Smooth muscle cell (in vitro differentiated cells): ENCODE results near the gene URB2. TPM values are rescaled to one million over a fixed set of nuclear protein-coding genes. Genes with fewer than 3 reads are reported as not detected.

Source experiments
- DNase-seq: peaks from one replicate; lab custom pipeline; 2025; ENCODE audit not compliant: unreplicated experiment; lab: John Stamatoyannopoulos, UW
- H2AFZ ChIP-seq: fragments of 200-600 bp; sonication (generic); 2 replicates; pipeline ENCODE4 v1.6.0; 2016; ENCODE audit warnings: antibody characterized with exemption, low read depth, mild to moderate bottlenecking
- H3F3A ChIP-seq: fragments of 200-600 bp; sonication (generic); 2 replicates; pipeline ENCODE4 v1.6.0; 2017; ENCODE audit warnings: antibody characterized with exemption, low read depth
- H3K27ac ChIP-seq: fragments of 200-600 bp; sonication (generic); 2 replicates; pipeline ENCODE4 v1.5.1; 2016; ENCODE audit warnings: low read depth, mild to moderate bottlenecking
- H3K27me3 ChIP-seq: fragments of 200-600 bp; sonication (generic); 2 replicates; pipeline ENCODE4 v1.6.1; 2016; ENCODE audit warnings: low read depth, mild to moderate bottlenecking
- H3K36me3 ChIP-seq: fragments of 200-600 bp; sonication (generic); 2 replicates; pipeline ENCODE4 v1.5.1; 2016; ENCODE audit warnings: low read depth
- H3K4me1 ChIP-seq: fragments of 200-600 bp; sonication (generic); 2 replicates; pipeline ENCODE4 v1.5.1; 2016; ENCODE audit warnings: low read depth
- H3K4me2 ChIP-seq: fragments of 200-600 bp; sonication (generic); 2 replicates; pipeline ENCODE4 v1.6.0; 2016; ENCODE audit warnings: mild to moderate bottlenecking
- H3K4me3 ChIP-seq: fragments of 200-600 bp; sonication (generic); 2 replicates; pipeline ENCODE4 v1.5.1; 2016; ENCODE audit warnings: mild to moderate bottlenecking
- H3K79me2 ChIP-seq: fragments of 200-600 bp; sonication (generic); 2 replicates; pipeline ENCODE4 v1.6.0; 2016; ENCODE audit warnings: low read depth, mild to moderate bottlenecking
- H3K9ac ChIP-seq: fragments of 200-600 bp; sonication (generic); 2 replicates; pipeline ENCODE4 v1.6.0; 2016; ENCODE audit warnings: low read depth
- H3K9me3 ChIP-seq: fragments of 200-600 bp; sonication (generic); replicated peaks from 2 replicates; pipeline ENCODE4 v1.5.1; 2016; ENCODE audit warnings: low read depth
- H4K20me1 ChIP-seq: fragments of 200-600 bp; sonication (generic); 2 replicates; pipeline ENCODE4 v1.6.0; 2016; ENCODE audit warnings: low read depth
- WGBS: methylation state at CpG from one replicate; pipeline ENCODE4 v1.1.7; 2016; ENCODE audit warnings: low lambda C conversion rate; 5-methylcytosine and 5-hydroxymethylcytosine counted together
- polyA plus RNA-seq: library from polyadenylated mRNA; unstranded; fragments of >200 nt; fragmentation: Nextera tagmentation; extraction: Ambion mirVana; gene quantifications from 2 replicates; pipeline ENCODE4 v1.2.1, GENCODE V29; 2016
- total RNA-seq: library from RNA; depleted of rRNA; stranded (reverse); fragments of >200 nt; gene quantifications from 2 replicates; pipeline ENCODE4 v1.2.3, GENCODE V29; 2014
- TF ChIP-seq, protein P1 (sequence below): fragments of 200-600 bp; sonication (generic); IDR thresholded peaks from 2 replicates; pipeline ENCODE4 v1.5.1; 2017; ENCODE audit warnings: borderline replicate concordance, mild to moderate bottlenecking, antibody characterized with exemption; ENCODE audit not compliant: insufficient read depth, poor library complexity, severe bottlenecking

Gene URB2
- total and polyA plus RNA-seq, 2 experiments from 2014 or later: 1.9 to 4.2 TPM

GRCh38 chr1:229664133-229664689, 38.2 kb downstream of the URB2 start:
- no peak overlapping the region for H3K27ac ChIP-seq
- WGBS: 39% methylated on average over 9 of the region's 9 CpGs
- H3K36me3 ChIP-seq: no peaks in the 10 kb centered on the region
- H3F3A ChIP-seq: no peaks in the 10 kb centered on the region
- no peaks in the 10 kb centered on the region for H3K9me3 ChIP-seq
- no peaks in the 10 kb centered on the region for H3K79me2 ChIP-seq
- H4K20me1 ChIP-seq: no peaks in the 10 kb centered on the region
- H3K4me2 ChIP-seq: peak overlapping the region; percentile 62
- H3K9ac ChIP-seq: no peak overlapping the region
- no peak overlapping the region for H2AFZ ChIP-seq
- H3K4me3 ChIP-seq: no peak overlapping the region
- TF ChIP-seq, protein P1, sequence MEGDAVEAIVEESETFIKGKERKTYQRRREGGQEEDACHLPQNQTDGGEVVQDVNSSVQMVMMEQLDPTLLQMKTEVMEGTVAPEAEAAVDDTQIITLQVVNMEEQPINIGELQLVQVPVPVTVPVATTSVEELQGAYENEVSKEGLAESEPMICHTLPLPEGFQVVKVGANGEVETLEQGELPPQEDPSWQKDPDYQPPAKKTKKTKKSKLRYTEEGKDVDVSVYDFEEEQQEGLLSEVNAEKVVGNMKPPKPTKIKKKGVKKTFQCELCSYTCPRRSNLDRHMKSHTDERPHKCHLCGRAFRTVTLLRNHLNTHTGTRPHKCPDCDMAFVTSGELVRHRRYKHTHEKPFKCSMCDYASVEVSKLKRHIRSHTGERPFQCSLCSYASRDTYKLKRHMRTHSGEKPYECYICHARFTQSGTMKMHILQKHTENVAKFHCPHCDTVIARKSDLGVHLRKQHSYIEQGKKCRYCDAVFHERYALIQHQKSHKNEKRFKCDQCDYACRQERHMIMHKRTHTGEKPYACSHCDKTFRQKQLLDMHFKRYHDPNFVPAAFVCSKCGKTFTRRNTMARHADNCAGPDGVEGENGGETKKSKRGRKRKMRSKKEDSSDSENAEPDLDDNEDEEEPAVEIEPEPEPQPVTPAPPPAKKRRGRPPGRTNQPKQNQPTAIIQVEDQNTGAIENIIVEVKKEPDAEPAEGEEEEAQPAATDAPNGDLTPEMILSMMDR: no peak
- H3K4me1 ChIP-seq: no peaks in the 10 kb centered on the region
- no peak for DNase-seq
- H3K27me3 ChIP-seq: no peaks in the 10 kb centered on the region

- no peak for DNase-seq
- no peaks in the 10 kb centered on the region for H3K9me3 ChIP-seq
These were observed 40.0 kb downstream of the URB2 start for GRCh38 chr1:229665912-229666558.

DNA sequence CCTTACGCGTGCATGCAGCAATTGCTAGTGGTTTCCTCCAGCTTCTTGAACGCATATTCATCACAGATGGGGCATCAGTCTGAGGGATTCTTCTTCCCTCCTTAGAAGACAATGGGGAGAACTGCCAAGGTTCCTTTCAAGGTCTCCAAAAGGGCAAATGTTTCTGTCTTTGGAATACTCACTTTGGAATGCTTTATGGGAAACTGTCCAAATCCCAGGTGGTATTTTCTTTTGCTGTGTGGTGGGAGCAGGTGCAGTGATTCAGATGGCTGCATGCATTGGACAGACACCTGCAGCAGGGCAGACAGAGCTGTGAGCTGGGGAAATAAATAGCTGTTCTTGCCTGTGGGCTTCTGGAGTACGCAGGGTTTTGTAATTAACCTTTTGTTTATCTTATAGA, 40.5 kb downstream of the URB2 start:
- WGBS: 93% methylated on average over 4 of the region's 4 CpGs

More at GRCh38 chr1:229665912-229666558, 40.0 kb downstream of the URB2 start:
- no peaks in the 10 kb centered on the region for H3K27me3 ChIP-seq
- no peak overlapping the region for H3K4me2 ChIP-seq
- H3K9ac ChIP-seq: no peak overlapping the region
- WGBS: 95% methylated on average over 7 of the region's 7 CpGs
- no peaks in the 10 kb centered on the region for H3K36me3 ChIP-seq
- no peak overlapping the region for H3K4me3 ChIP-seq
- H4K20me1 ChIP-seq: no peaks in the 10 kb centered on the region
- H3F3A ChIP-seq: no peaks in the 10 kb centered on the region
- no peaks in the 10 kb centered on the region for H3K79me2 ChIP-seq
- H3K4me1 ChIP-seq: no peaks in the 10 kb centered on the region
- TF ChIP-seq, protein P1: no peak
- no peak overlapping the region for H3K27ac ChIP-seq
- no peak overlapping the region for H2AFZ ChIP-seq

More for the DNA sequence above, 40.5 kb downstream of the URB2 start:
- Histone ChIP-seq H3K79me2 (no peaks in the 10 kb centered on the region), H3K36me3 (no peaks in the 10 kb centered on the region), H3K4me2 (no peak overlapping the region), H3K4me3 (no peak overlapping the region), H2AFZ (no peak overlapping the region), H3K9me3 (no peaks in the 10 kb centered on the region), H3K4me1 (no peaks in the 10 kb centered on the region), H3F3A (no peaks in the 10 kb centered on the region), H3K27me3 (no peaks in the 10 kb centered on the region), H3K27ac (no peak overlapping the region), H4K20me1 (no peaks in the 10 kb centered on the region), H3K9ac (no peak overlapping the region)
- TF ChIP-seq, protein P1: no peak
- DNase-seq: no peak
